ENCODE measurements around the gene HRH1.

The HRH1 gene

GRCh38 chr3:11235385-11235784 is 81.1 kb downstream of the HRH1 start:
- in situ Hi-C loops (cut with HindIII; ENCODE audit: low sequenced_read_pairs) = no loop called here
- no peak for DNase-seq (ENCODE audit: low read depth)

GRCh38 chr3:11236588-11237461 is 82.5 kb downstream of the HRH1 start:
- no peak for DNase-seq (ENCODE audit: low read depth)
- TF ChIP-seq, protein P1, sequence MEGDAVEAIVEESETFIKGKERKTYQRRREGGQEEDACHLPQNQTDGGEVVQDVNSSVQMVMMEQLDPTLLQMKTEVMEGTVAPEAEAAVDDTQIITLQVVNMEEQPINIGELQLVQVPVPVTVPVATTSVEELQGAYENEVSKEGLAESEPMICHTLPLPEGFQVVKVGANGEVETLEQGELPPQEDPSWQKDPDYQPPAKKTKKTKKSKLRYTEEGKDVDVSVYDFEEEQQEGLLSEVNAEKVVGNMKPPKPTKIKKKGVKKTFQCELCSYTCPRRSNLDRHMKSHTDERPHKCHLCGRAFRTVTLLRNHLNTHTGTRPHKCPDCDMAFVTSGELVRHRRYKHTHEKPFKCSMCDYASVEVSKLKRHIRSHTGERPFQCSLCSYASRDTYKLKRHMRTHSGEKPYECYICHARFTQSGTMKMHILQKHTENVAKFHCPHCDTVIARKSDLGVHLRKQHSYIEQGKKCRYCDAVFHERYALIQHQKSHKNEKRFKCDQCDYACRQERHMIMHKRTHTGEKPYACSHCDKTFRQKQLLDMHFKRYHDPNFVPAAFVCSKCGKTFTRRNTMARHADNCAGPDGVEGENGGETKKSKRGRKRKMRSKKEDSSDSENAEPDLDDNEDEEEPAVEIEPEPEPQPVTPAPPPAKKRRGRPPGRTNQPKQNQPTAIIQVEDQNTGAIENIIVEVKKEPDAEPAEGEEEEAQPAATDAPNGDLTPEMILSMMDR (IDR thresholded peaks at IDR 0.05; ENCODE audit: low read depth, low read length, missing control alignments) = peak; percentile 79
- H3K4me3 ChIP-seq (ENCODE audit: low read depth, low read length) = no peak overlapping the region
- in situ Hi-C loops (cut with HindIII; ENCODE audit: low sequenced_read_pairs) = no loop called here

More at GRCh38 chr3:11235385-11235784, 81.1 kb downstream of the HRH1 start:
- TF ChIP-seq, protein P1 (IDR thresholded peaks at IDR 0.05; ENCODE audit: low read depth, low read length, missing control alignments) = no peak
- no peak overlapping the region for H3K4me3 ChIP-seq (ENCODE audit: low read depth, low read length)

GRCh38 chr3:11238060-11238459 is 83.8 kb downstream of the HRH1 start:
- peak; percentile 74 for DNase-seq (ENCODE audit: low read depth)
- TF ChIP-seq, protein P1 (IDR thresholded peaks at IDR 0.05; ENCODE audit: low read depth, low read length, missing control alignments) = no peak
- H3K4me3 ChIP-seq (ENCODE audit: low read depth, low read length) = no peak overlapping the region
- in situ Hi-C loops (cut with HindIII; ENCODE audit: low sequenced_read_pairs) = no loop called here

GRCh38 chr3:11238880-11239279 is 84.6 kb downstream of the HRH1 start:
- in situ Hi-C loops (cut with HindIII; ENCODE audit: low sequenced_read_pairs) = no loop called here
- no peak overlapping the region for H3K4me3 ChIP-seq (ENCODE audit: low read depth, low read length)
- peak; percentile 93 for DNase-seq (ENCODE audit: low read depth)
- TF ChIP-seq, protein P1 (IDR thresholded peaks at IDR 0.05; ENCODE audit: low read depth, low read length, missing control alignments) = no peak

GRCh38 chr3:11239796-11240195 is 85.5 kb downstream of the HRH1 start:
- H3K4me3 ChIP-seq (ENCODE audit: low read depth, low read length) = no peak overlapping the region
- in situ Hi-C loops (cut with HindIII; ENCODE audit: low sequenced_read_pairs) = no loop called here
- TF ChIP-seq, protein P1 (IDR thresholded peaks at IDR 0.05; ENCODE audit: low read depth, low read length, missing control alignments) = no peak
- DNase-seq (ENCODE audit: low read depth) = no peak

GRCh38 chr3:11240496-11240895 is 86.2 kb downstream of the HRH1 start:
- in situ Hi-C loops (cut with HindIII; ENCODE audit: low sequenced_read_pairs) = no loop called here
- TF ChIP-seq, protein P1 (IDR thresholded peaks at IDR 0.05; ENCODE audit: low read depth, low read length, missing control alignments) = no peak
- H3K4me3 ChIP-seq (ENCODE audit: low read depth, low read length) = no peak overlapping the region
- no peak for DNase-seq (ENCODE audit: low read depth)
